ENCODE data around the gene PDGFB.

PDGFB gene

GRCh38 chr22:39206491-39206890, 38.3 kb downstream of the PDGFB start:
- H3K4me2 ChIP-seq (ENCODE audit: low read length), result no peak overlapping the region
- no peaks in the 10 kb centered on the region for H3K36me3 ChIP-seq (ENCODE audit: insufficient read depth, low read length)
- no peaks in the 10 kb centered on the region for H3K4me1 ChIP-seq (ENCODE audit: insufficient read depth, low read length, severe bottlenecking)
- no peaks in the 10 kb centered on the region for H3K9me3 ChIP-seq (ENCODE audit: low read length)
- no peak overlapping the region for H3K27ac ChIP-seq (ENCODE audit: low read depth, low read length, poor library complexity, severe bottlenecking)
- H2AFZ ChIP-seq (ENCODE audit: low read length), result no peak overlapping the region
- H4K20me1 ChIP-seq (ENCODE audit: insufficient read depth, low read length), result no peaks in the 10 kb centered on the region
- TF ChIP-seq CTCF (IDR thresholded peaks at IDR 0.05; ENCODE audit: low read length), result no peak
- TF ChIP-seq EZH2 (IDR thresholded peaks at IDR 0.05; ENCODE audit: borderline replicate concordance, low read length), result no peak
- H3K27me3 ChIP-seq (ENCODE audit: insufficient read depth, low read length), result no peaks in the 10 kb centered on the region; the same call in 1 of the 2 replicates
- no peak overlapping the region for H3K4me3 ChIP-seq (ENCODE audit: low read depth, low read length, poor library complexity, severe bottlenecking)
- H3F3A ChIP-seq (ENCODE audit: insufficient read depth, low read length), result no peaks in the 10 kb centered on the region
- no peak overlapping the region for H3K9ac ChIP-seq (ENCODE audit: low read length)
- H3K9me2 ChIP-seq (ENCODE audit: low read depth, low read length), result no peaks in the 10 kb centered on the region
- H3K79me2 ChIP-seq (ENCODE audit: insufficient read depth, low read length), result no peaks in the 10 kb centered on the region

- Histone ChIP-seq H3K9me3 (ENCODE audit: low read length) (no peaks in the 10 kb centered on the region), H3K27me3 (ENCODE audit: insufficient read depth, low read length) (no peaks in the 10 kb centered on the region; the same call in 1 of the 2 replicates), H3K36me3 (ENCODE audit: insufficient read depth, low read length) (no peaks in the 10 kb centered on the region), H3K9me2 (ENCODE audit: low read depth, low read length) (no peaks in the 10 kb centered on the region), H3K79me2 (ENCODE audit: insufficient read depth, low read length) (no peaks in the 10 kb centered on the region), H3K4me1 (ENCODE audit: insufficient read depth, low read length, severe bottlenecking) (no peaks in the 10 kb centered on the region), H3K4me3 (ENCODE audit: low read depth, low read length, poor library complexity, severe bottlenecking) (no peak overlapping the region), H3K27ac (ENCODE audit: low read depth, low read length, poor library complexity, severe bottlenecking) (no peak overlapping the region), H4K20me1 (ENCODE audit: insufficient read depth, low read length) (no peaks in the 10 kb centered on the region), H3F3A (ENCODE audit: insufficient read depth, low read length) (no peaks in the 10 kb centered on the region), H3K9ac (ENCODE audit: low read length) (no peak overlapping the region), H2AFZ (ENCODE audit: low read length) (no peak overlapping the region), H3K4me2 (ENCODE audit: low read length) (no peak overlapping the region)
- no peak for TF ChIP-seq CTCF (IDR thresholded peaks at IDR 0.05; ENCODE audit: low read length)
- no peak for TF ChIP-seq EZH2 (IDR thresholded peaks at IDR 0.05; ENCODE audit: borderline replicate concordance, low read length)
Measured at GRCh38 chr22:39205344-39206021, 39.3 kb downstream of the PDGFB start.

GRCh38 chr22:39204216-39204615, 40.6 kb downstream of the PDGFB start:
- H4K20me1 ChIP-seq (ENCODE audit: insufficient read depth, low read length), result no peaks in the 10 kb centered on the region
- no peaks in the 10 kb centered on the region for H3K9me2 ChIP-seq (ENCODE audit: low read depth, low read length)
- no peaks in the 10 kb centered on the region for H3K4me1 ChIP-seq (ENCODE audit: insufficient read depth, low read length, severe bottlenecking)
- no peak overlapping the region for H3K4me3 ChIP-seq (ENCODE audit: low read depth, low read length, poor library complexity, severe bottlenecking)
- H2AFZ ChIP-seq (ENCODE audit: low read length), result no peak overlapping the region
- H3K9me3 ChIP-seq (ENCODE audit: low read length), result no peaks in the 10 kb centered on the region
- H3K79me2 ChIP-seq (ENCODE audit: insufficient read depth, low read length), result no peaks in the 10 kb centered on the region
- H3K27me3 ChIP-seq (ENCODE audit: insufficient read depth, low read length), result peaks cover under 1% of the 10 kb centered on the region; the same call in 1 of the 2 replicates
- no peak overlapping the region for H3K27ac ChIP-seq (ENCODE audit: low read depth, low read length, poor library complexity, severe bottlenecking)
- TF ChIP-seq CTCF (IDR thresholded peaks at IDR 0.05; ENCODE audit: low read length), result no peak
- TF ChIP-seq EZH2 (IDR thresholded peaks at IDR 0.05; ENCODE audit: borderline replicate concordance, low read length), result no peak
- H3K36me3 ChIP-seq (ENCODE audit: insufficient read depth, low read length), result no peaks in the 10 kb centered on the region
- H3K4me2 ChIP-seq (ENCODE audit: low read length), result no peak overlapping the region
- H3F3A ChIP-seq (ENCODE audit: insufficient read depth, low read length), result no peaks in the 10 kb centered on the region
- no peak overlapping the region for H3K9ac ChIP-seq (ENCODE audit: low read length)
